T-helper 17 cell (primary cell): ENCODE measurements around the gene XRN1. TPM values are rescaled to one million over a fixed set of nuclear protein-coding genes. Genes with fewer than 3 reads are reported as not detected.

ENCODE experiments used
- ATAC-seq: fragments of 150-1000 bp; cut with Tn5 transposase; 2 replicates; pipeline ENCODE4 v1.10.0; 2021; ENCODE audit warnings: mild to moderate bottlenecking, moderate library complexity
- DNase-seq, 3 donors: peaks; one replicate each; pipeline versions ENCODE4 v3.0.0 to v3.0.0-alpha.2; 2020 to 2021
- H3K9me3 ChIP-seq: one replicate; pipeline ENCODE4 v1.7.0; 2013; ENCODE audit warnings: low read length, mild to moderate bottlenecking; ENCODE audit not compliant: control insufficient read depth, poor library complexity, severe bottlenecking
- H3K27ac Mint-ChIP-seq: one replicate; pipeline ENCODE4 v1.8.0; 2022; ENCODE audit warnings: mild to moderate bottlenecking, moderate library complexity, mixed read lengths
- H3K27me3 Mint-ChIP-seq: one replicate; pipeline ENCODE4 v1.8.0; 2022; ENCODE audit warnings: mixed read lengths
- H3K36me3 Mint-ChIP-seq: one replicate; pipeline ENCODE4 v1.8.0; 2022; ENCODE audit warnings: low read depth, mixed read lengths
- H3K4me1 Mint-ChIP-seq: one replicate; pipeline ENCODE4 v1.8.0; 2022; ENCODE audit warnings: mild to moderate bottlenecking, mixed read lengths
- H3K4me3 Mint-ChIP-seq: one replicate; pipeline ENCODE4 v1.8.0; 2022; ENCODE audit warnings: mild to moderate bottlenecking, moderate library complexity, mixed read lengths
- total RNA-seq, 4 donors: library from RNA in 2 of 4; stranded (reverse) in 2 of 4; gene quantifications; one replicate each; pipeline ENCODE4 v1.2.3 and lab custom pipeline; 2022 to 2026

XRN1 gene
- total RNA-seq, 2 donors from 2014 or later = 77.3 to 94.6 TPM

DNA sequence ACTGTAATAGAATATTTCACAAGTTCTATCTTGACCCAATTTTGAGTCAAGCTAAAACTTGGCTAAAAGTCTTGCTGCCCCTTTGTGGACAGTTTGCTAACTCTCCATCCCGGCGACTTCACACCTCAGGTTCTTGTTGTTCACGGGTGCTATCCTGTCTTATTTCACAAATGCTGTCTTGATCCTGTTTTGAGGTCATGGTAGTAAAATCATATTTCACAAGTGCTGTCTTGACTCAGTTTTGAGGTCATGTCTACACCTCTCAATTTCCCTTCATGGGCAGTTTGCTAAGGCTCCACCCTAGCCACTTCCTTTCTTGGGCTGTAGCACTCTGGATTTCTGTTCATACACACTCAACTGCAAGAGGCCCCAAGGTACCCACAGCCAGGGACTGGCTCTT is 177.4 kb downstream of the XRN1 start:
- Mint-ChIP-seq H3K4me3 (peak overlapping the region; percentile 46), H3K36me3 (no peaks in the 10 kb centered on the region), H3K27me3 (no peaks in the 10 kb centered on the region), H3K4me1 (peaks cover 10% of the 10 kb centered on the region), H3K27ac (peak overlapping the region; percentile 89)
- DNase-seq = no peak
- H3K9me3 ChIP-seq = no peaks in the 10 kb centered on the region
- ATAC-seq = peak; percentile 88

DNA sequence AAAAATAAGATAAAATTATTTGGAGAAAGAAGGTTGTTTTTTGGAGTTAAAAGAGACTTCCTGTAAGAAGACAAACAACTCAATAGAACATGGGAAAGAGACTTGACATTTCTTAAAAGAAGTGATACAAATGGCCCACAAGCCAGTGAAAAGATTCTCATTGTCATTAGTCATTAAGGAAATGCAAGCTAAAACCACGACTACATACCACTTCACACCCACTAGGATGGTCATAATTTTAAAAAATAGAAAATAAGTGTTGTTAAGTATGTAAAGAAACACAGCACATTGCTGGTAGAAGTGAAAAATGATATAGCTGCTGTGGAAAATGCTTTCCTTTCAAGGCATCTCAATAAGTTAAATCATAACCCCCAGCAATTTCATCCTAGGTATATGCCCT is 178.1 kb downstream of the XRN1 start:
- no peak overlapping the region for H3K4me3 Mint-ChIP-seq
- DNase-seq (no peak), ATAC-seq (no peak)
- peak overlapping the region; percentile 89 for H3K27ac Mint-ChIP-seq
- H3K27me3 Mint-ChIP-seq = no peaks in the 10 kb centered on the region
- H3K9me3 ChIP-seq = no peaks in the 10 kb centered on the region
- no peaks in the 10 kb centered on the region for H3K36me3 Mint-ChIP-seq
- H3K4me1 Mint-ChIP-seq = peaks cover 10% of the 10 kb centered on the region

DNA sequence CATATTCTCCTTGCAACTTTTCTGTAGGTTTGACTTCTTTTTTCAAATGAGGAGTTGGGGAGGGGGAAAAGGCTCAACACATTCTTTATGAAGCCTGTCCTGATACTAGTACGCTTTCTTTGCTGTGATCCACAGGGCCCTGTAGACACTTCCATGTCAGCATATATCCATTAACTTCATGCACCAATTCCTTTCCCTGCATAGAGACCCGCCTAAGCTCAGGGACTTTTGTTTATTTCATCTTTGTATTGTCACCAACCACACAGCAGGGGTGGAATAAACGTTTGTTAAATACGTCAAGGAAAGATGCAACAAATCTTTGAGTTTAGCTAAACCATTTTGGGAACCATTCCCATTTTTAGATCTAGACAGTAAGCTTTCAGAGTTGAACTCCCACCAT is 179.4 kb downstream of the XRN1 start:
- no peaks in the 10 kb centered on the region for H3K9me3 ChIP-seq
- no peaks in the 10 kb centered on the region for H3K36me3 Mint-ChIP-seq
- H3K27ac Mint-ChIP-seq = no peak overlapping the region
- ATAC-seq (no peak), DNase-seq (no peak)
- no peaks in the 10 kb centered on the region for H3K27me3 Mint-ChIP-seq
- peaks cover 10% of the 10 kb centered on the region for H3K4me1 Mint-ChIP-seq
- H3K4me3 Mint-ChIP-seq = no peak overlapping the region

DNA sequence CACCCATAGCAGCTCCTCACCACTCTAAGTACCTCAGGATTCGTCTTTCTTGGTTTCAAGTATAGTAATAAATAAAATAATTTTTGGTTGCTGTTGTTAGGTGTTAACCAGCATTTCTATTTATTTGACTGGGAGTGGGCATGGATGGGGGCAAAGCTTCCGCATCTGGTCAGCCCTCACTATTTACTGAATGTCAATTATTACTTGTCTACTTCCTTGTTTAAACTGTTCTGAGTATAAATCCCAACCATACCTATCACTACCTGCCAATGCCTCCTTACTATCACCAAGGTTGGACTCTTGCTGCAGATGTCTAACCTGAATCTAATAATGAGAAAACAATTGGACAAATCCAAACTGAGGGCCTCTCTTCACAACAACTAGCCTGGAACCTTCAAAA is 180.6 kb downstream of the XRN1 start:
- H3K27ac Mint-ChIP-seq = no peak overlapping the region
- ATAC-seq = no peak
- H3K4me3 Mint-ChIP-seq = no peak overlapping the region
- no peak for DNase-seq
- no peaks in the 10 kb centered on the region for H3K9me3 ChIP-seq
- H3K36me3 Mint-ChIP-seq = no peaks in the 10 kb centered on the region
- peaks cover 10% of the 10 kb centered on the region for H3K4me1 Mint-ChIP-seq
- H3K27me3 Mint-ChIP-seq = no peaks in the 10 kb centered on the region

DNA sequence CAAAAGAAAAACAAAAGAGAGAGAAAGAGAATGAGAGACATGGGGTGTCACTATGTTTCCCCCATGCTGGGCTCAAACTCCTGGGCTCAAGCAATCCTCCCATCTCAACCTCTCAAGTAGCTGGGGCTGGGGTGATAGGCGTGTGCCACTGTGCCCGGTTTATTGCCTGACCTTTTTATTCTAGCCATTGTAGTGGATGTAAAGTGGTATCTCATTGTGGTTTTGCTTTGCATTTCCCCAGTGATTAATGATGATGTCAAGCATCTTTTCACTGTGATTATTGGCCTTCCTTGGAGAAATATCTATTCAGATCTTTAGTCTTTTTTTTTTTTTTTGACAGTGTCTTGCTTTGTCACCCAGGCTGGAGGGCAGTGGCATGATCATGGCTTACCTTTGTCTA is 184.7 kb downstream of the XRN1 start:
- DNase-seq (no peak), ATAC-seq (no peak)
- H3K27ac Mint-ChIP-seq = no peak overlapping the region
- no peaks in the 10 kb centered on the region for H3K27me3 Mint-ChIP-seq
- H3K4me3 Mint-ChIP-seq = no peak overlapping the region
- peaks cover 4% of the 10 kb centered on the region for H3K4me1 Mint-ChIP-seq
- no peaks in the 10 kb centered on the region for H3K36me3 Mint-ChIP-seq
- no peaks in the 10 kb centered on the region for H3K9me3 ChIP-seq

DNA sequence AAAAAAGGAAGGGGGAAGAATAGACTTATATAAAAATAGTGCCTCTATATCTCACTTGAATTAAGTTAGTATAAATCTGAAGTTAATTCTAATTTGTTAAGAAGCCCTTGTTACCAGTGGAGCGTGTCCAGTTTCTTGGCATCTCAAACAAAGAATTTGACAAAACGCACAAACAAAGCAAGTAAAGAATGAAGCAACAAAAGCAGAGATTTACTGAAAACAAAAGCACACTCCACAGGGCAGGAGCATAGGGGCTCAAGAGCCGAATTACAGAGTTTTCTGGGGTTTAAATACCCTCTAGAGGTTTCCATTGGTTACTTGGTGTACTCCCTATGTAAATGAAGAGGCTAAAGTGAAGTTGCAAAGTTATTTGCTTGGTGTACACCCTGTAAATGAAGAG is 188.5 kb downstream of the XRN1 start:
- Mint-ChIP-seq H3K27me3 (no peaks in the 10 kb centered on the region), H3K4me1 (no peaks in the 10 kb centered on the region), H3K36me3 (no peaks in the 10 kb centered on the region), H3K4me3 (no peak overlapping the region), H3K27ac (no peak overlapping the region)
- DNase-seq (no peak), ATAC-seq (no peak)
- no peaks in the 10 kb centered on the region for H3K9me3 ChIP-seq

DNA sequence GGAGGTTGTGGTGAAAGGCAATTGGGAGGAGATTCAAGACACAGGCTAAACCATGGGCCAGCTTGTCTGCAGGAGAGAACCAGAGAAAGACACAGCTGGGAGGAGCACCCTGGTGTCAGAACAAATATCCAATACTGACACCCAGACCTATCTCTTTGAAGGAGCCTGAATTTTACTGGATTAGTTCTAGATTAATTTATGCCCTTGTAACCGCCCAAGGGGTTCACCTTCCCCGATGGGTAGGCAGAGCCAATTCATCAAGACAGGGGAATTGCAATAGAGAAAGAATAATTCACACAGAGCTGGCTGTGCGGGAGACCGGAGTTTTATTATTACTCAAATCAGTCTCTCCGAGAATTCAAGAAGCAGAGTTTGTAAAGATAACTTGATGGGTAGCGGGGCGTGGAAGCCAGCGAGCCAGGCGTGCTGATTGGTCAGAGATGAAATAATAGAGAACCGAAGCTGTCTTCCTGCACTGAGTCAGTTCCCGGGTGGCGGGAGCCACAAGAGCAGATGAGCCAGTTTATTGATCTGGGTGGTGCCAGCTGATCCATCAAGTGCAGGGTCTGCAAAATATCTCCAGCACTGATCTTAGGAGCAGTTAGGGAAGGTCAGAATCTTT is 191.0 kb downstream of the XRN1 start:
- Mint-ChIP-seq H3K4me1 (no peaks in the 10 kb centered on the region), H3K27me3 (no peaks in the 10 kb centered on the region), H3K4me3 (no peak overlapping the region), H3K27ac (no peak overlapping the region), H3K36me3 (no peaks in the 10 kb centered on the region)
- no peaks in the 10 kb centered on the region for H3K9me3 ChIP-seq
- ATAC-seq (no peak), DNase-seq (no peak)

Other genes with a start within 250 kb of the XRN1 start
- gene GK5, start 222.5 kb downstream of the XRN1 start, total RNA-seq = 10 to 100 TPM; 17.2 to 23.1 TPM
- gene ATR, start 130.7 kb upstream of the XRN1 start, total RNA-seq = 10 to 100 TPM; 34.0 to 35.3 TPM
- gene PLS1, start 148.4 kb upstream of the XRN1 start, total RNA-seq = 1 to 10 TPM in 1 of 2 donors, under 1 TPM in 1; 0.44 to 1.0 TPM